CD4-positive, alpha-beta T cell treated with Interleukin-10 for 1 hour (primary cell): ENCODE data around the gene DDX24.
A peak's percentile ranks its signal among the peaks of the same experiment; 100 is the strongest.

Source experiments
- DNase-seq: peaks from one replicate; pipeline ENCODE4 v3.0.0-alpha.2; 2020

Gene DDX24

GRCh38 chr14:94029671-94030203 lies 51.3 kb downstream of the DDX24 start:
- DNase-seq = no peak

- DNase-seq = no peak
Observed at GRCh38 chr14:94029265-94029664, 51.7 kb downstream of the DDX24 start.

- DNase-seq = no peak
Observed at GRCh38 chr14:94028450-94028826, 52.6 kb downstream of the DDX24 start.

- no peak for DNase-seq
Observed at GRCh38 chr14:94027566-94028449, 53.2 kb downstream of the DDX24 start.

- no peak for DNase-seq
Observed at GRCh38 chr14:94026889-94027469, 54.0 kb downstream of the DDX24 start.

GRCh38 chr14:94026173-94026888 lies 54.7 kb downstream of the DDX24 start, which contains the start of gene OTUB2:
Gene OTUB2 (plus strand): TSS chr14:94026340. CDS start chr14:94026538, 198 bp downstream.
- peak; percentile 98 for DNase-seq

GRCh38 chr14:94025720-94026119 lies 55.3 kb downstream of the DDX24 start:
- DNase-seq = no peak

- DNase-seq = no peak
Observed at GRCh38 chr14:94024549-94024948, 56.5 kb downstream of the DDX24 start.

GRCh38 chr14:94022532-94023411 lies 58.2 kb downstream of the DDX24 start:
- DNase-seq = no peak

GRCh38 chr14:94021416-94022157 lies 59.4 kb downstream of the DDX24 start:
- no peak for DNase-seq

- DNase-seq = no peak
Observed at GRCh38 chr14:94021001-94021400, 60.0 kb downstream of the DDX24 start.

- DNase-seq = no peak
Observed at GRCh38 chr14:94020267-94020666, 60.7 kb downstream of the DDX24 start.

- no peak for DNase-seq
Observed at GRCh38 chr14:94019329-94019728, 61.7 kb downstream of the DDX24 start.

- no peak for DNase-seq
Observed at GRCh38 chr14:94018308-94018707, 62.7 kb downstream of the DDX24 start.

- DNase-seq = no peak
Observed at GRCh38 chr14:94016446-94016976, 64.5 kb downstream of the DDX24 start.

GRCh38 chr14:94015223-94015622 lies 65.8 kb downstream of the DDX24 start:
- no peak for DNase-seq

- no peak for DNase-seq
Observed at GRCh38 chr14:94014382-94014781, 66.6 kb downstream of the DDX24 start.

GRCh38 chr14:94011795-94012194 lies 69.2 kb downstream of the DDX24 start:
- peak; percentile 55 for DNase-seq

- DNase-seq = no peak
Observed at GRCh38 chr14:94010625-94011024, 70.4 kb downstream of the DDX24 start.

- DNase-seq = no peak
Observed at GRCh38 chr14:94009767-94010166, 71.2 kb downstream of the DDX24 start.

GRCh38 chr14:94008234-94008633 lies 72.8 kb downstream of the DDX24 start:
- DNase-seq = peak; percentile 22
